GM12872 (cell line): Measurements from ENCODE around the gene SLC22A15.

Experiments used
- TF ChIP-seq, protein P1 (sequence below): IDR thresholded peaks from 3 replicates; pipeline ENCODE4 v1.5.1; 2011; ENCODE audit warnings: low read depth, mild to moderate bottlenecking, low read length, moderate library complexity; ENCODE audit not compliant: insufficient read depth

SLC22A15 gene

DNA sequence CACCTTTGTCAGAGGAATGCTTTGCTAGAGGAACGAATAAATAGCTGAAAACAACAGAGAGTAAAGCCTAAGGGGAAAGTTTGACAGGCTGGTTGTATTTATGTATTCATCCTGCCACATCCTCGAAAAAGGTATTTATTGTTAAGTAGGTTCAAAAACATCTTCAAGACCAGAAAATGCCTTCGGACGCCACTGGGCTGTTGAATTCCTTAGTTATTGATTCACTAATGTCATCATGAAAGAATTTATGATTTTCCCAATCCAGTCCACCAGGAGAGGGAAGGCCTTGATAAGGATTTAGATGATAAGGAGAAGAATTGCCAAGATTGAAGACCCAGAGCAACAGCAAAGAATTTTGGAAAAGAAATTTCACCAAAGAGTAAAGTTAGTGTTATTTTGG lies 99.7 kb downstream of the SLC22A15 start:
- TF ChIP-seq, protein P1, sequence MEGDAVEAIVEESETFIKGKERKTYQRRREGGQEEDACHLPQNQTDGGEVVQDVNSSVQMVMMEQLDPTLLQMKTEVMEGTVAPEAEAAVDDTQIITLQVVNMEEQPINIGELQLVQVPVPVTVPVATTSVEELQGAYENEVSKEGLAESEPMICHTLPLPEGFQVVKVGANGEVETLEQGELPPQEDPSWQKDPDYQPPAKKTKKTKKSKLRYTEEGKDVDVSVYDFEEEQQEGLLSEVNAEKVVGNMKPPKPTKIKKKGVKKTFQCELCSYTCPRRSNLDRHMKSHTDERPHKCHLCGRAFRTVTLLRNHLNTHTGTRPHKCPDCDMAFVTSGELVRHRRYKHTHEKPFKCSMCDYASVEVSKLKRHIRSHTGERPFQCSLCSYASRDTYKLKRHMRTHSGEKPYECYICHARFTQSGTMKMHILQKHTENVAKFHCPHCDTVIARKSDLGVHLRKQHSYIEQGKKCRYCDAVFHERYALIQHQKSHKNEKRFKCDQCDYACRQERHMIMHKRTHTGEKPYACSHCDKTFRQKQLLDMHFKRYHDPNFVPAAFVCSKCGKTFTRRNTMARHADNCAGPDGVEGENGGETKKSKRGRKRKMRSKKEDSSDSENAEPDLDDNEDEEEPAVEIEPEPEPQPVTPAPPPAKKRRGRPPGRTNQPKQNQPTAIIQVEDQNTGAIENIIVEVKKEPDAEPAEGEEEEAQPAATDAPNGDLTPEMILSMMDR, result no peak

GRCh38 chr1:116076831-116077230 lies 100.5 kb downstream of the SLC22A15 start:
- TF ChIP-seq, protein P1, result no peak

GRCh38 chr1:116078699-116079223 lies 102.4 kb downstream of the SLC22A15 start:
- TF ChIP-seq, protein P1, result no peak

DNA sequence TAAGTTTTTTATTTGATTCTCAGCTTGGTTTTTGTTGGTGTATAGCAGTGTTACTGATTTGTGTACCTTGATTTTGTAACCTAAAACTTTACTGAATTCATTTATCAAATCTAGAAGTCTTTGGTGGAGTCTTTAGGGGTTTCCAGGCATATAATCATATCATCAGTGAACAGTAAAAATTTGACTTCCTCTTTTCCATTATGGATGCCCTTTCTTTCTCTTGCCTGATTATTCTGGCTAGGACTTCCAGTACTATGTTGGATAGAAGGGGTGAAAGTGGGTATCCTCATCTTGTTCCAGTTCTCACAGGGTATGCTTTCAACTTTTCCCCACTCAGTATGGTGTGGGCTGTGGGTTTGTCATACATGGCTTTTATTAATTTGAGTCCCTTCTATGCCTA lies 111.3 kb downstream of the SLC22A15 start:
- TF ChIP-seq, protein P1, result no peak

DNA sequence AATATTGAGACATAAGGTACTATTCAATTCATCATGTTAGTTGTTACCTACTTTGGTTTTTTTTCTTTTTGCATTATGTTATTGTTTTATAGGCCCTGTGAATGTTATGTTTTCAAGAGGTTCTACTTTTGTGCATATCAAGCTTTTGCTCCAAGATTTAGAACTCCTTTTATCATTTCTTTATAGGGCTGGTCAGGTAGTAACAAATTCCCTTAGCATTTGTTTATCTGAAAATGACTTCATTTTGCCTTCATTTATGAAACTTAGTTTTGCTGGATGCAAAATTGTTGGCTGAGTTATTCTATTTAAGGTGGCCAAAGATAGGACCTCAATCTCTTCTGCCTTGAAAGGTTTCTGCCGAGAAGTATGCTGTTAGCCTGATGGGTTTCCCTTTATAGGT lies 113.6 kb downstream of the SLC22A15 start:
- TF ChIP-seq, protein P1, result no peak

DNA sequence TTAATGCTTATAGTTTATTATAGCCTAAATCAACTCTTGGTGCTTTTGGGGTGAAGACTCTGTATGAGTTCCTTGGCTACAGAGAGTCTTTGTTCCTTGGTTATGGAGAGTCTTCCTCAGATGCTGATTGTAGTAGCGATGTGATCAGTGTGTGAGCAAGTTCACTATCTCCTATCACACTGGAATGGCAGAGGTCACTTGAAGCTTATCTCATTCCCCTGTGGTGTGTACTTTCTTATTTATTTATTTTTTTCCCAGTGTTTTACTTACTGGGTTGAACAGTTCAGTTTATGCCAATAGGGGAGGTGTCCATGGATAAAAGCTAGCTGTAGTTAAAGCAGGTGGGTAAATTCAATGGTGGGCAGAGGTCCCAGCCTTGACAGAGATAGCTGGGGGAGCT lies 114.8 kb downstream of the SLC22A15 start:
- TF ChIP-seq, protein P1, result no peak

DNA sequence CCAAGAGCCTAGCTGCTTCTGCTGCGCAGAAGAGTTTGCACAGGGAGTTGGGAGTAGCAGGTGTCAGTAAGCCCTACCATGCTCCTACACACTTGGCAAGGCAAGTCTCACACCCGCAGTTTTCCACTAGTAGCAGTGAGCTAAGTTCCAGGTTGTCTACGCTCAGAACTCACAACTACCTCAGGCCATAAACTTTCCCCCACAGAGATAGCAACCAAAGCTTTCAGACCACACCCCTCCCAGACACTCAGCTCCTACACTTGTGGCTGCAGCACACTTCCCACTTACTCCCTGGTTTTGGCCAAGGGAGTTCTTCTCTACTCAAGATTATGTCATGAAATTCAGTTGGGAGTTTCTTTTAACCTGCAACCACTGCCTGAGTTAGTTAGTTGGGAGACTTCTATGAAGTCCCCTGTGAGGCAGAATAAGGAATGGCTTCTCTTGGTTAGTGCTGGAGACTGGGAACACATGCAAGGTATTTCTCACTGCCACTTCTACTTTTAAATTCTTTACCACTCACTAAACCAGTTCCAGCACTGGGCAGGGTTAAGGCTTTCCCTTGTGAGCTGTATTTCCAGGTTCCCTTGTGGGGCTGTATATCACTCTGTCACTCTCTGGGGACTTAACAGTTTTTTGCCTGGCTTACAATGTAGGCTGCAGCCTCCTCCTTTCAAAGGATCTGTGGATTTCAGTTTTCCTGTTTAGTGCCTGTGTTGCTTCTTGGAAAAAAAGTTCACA lies 116.6 kb downstream of the SLC22A15 start:
- TF ChIP-seq, protein P1, result no peak

- TF ChIP-seq, protein P1, result no peak
Measured at GRCh38 chr1:116095027-116095426, 118.7 kb downstream of the SLC22A15 start.
